Endometrial microvascular endothelial cells (primary cell): ENCODE measurements around the gene RRP36. TPM values are rescaled to one million over a fixed set of nuclear protein-coding genes. Genes with fewer than 3 reads are reported as not detected.

Source experiments
- in situ Hi-C: cut with HindIII; loops from 2 replicates; pipeline ENCODE4 v1.10.0; 2017; ENCODE audit warnings: low sequenced_read_pairs, low pct_unique_long_range_greater_than_20kb; ENCODE audit errors: inconsistent ontology term
- total RNA-seq: library from RNA; depleted of rRNA; stranded (reverse); fragments of >200 nt; gene quantifications from one replicate; pipeline ENCODE4 v1.2.3, GENCODE V29; 2015; ENCODE audit errors: inconsistent ontology term

The RRP36 gene
- total RNA-seq, 1 donor from 2014 or later, result 114 TPM

- in situ Hi-C loops, result no loop called here
These were observed 37.1 kb downstream of the RRP36 start for GRCh38 chr6:43058531-43058930.

GRCh38 chr6:43059168-43060033 is 38.0 kb downstream of the RRP36 start, which contains the start of the genes KLC4 and MRPL2:
Gene KLC4 (plus strand): TSS chr6:43059631. CDS start chr6:43061336, 1,705 bp downstream.
Gene MRPL2 (minus strand): TSS chr6:43059434. CDS start chr6:43059381, 53 bp downstream.
- in situ Hi-C loops, result no loop called here

GRCh38 chr6:43060034-43060754 is 38.8 kb downstream of the RRP36 start:
- in situ Hi-C loops, result no loop called here

GRCh38 chr6:43060755-43061633 is 39.6 kb downstream of the RRP36 start:
- in situ Hi-C loops, result no loop called here

GRCh38 chr6:43061861-43062260 is 40.4 kb downstream of the RRP36 start:
- in situ Hi-C loops, result no loop called here

GRCh38 chr6:43062818-43063217 is 41.4 kb downstream of the RRP36 start:
- in situ Hi-C loops, result no loop called here

- in situ Hi-C loops, result no loop called here
These were observed 48.7 kb downstream of the RRP36 start for GRCh38 chr6:43070028-43070632.

GRCh38 chr6:43074847-43075669 is 53.6 kb downstream of the RRP36 start:
- in situ Hi-C loops, result no loop called here

GRCh38 chr6:43075670-43076463 is 54.4 kb downstream of the RRP36 start, which contains the start of gene PTK7:
Gene PTK7 (plus strand): TSS chr6:43076314. CDS start chr6:43076489, 175 bp downstream.
- in situ Hi-C loops, result no loop called here

GRCh38 chr6:43076464-43077332 is 55.3 kb downstream of the RRP36 start:
- in situ Hi-C loops, result no loop called here

- in situ Hi-C loops, result no loop called here
These were observed 55.9 kb downstream of the RRP36 start for GRCh38 chr6:43077333-43077809.

GRCh38 chr6:43077981-43078511 is 56.6 kb downstream of the RRP36 start:
- in situ Hi-C loops, result no loop called here

GRCh38 chr6:43078691-43079090 is 57.3 kb downstream of the RRP36 start:
- in situ Hi-C loops, result no loop called here
